ENCODE data around the gene SPRR2G. TPM values are rescaled to one million over a fixed set of nuclear protein-coding genes. Genes with fewer than 3 reads are reported as not detected.

The SPRR2G gene
- total RNA-seq, 2 experiments from 2014 or later: not detected

- no peak overlapping the region for H3K4me3 Mint-ChIP-seq
- no peaks in the 10 kb centered on the region for H3K4me1 Mint-ChIP-seq (ENCODE audit: low read depth)
- Histone ChIP-seq H3K36me3 (ENCODE audit: insufficient read depth, low read length) (no peaks in the 10 kb centered on the region), H3K27ac (ENCODE audit: low read depth in 1 of 2, low read length in 2 of 2) (no peak overlapping the region), H3K4me3 (ENCODE audit: low read length) (no peak overlapping the region), H3K9me3 (ENCODE audit: control insufficient read depth in 1 of 2, insufficient read depth in 1 of 2, low read length in 2 of 2) (no peaks in the 10 kb centered on the region), H3K4me1 (ENCODE audit: insufficient read depth, low read length) (no peaks in the 10 kb centered on the region), H3K27me3 (ENCODE audit: control insufficient read depth in 1 of 2, insufficient read depth in 2 of 2, low read length in 2 of 2) (peaks cover 0 to 4% of the 10 kb centered on the region in 2 experiments)
- ChIA-PET CTCF (no interaction called here), POLR2A (no interaction called here)
- H3K27ac Mint-ChIP-seq: no peak overlapping the region
- H3K36me3 Mint-ChIP-seq (ENCODE audit: low read depth): no peaks in the 10 kb centered on the region
- ATAC-seq (ENCODE audit: poor library complexity): no peak
- TF ChIP-seq, protein P1, sequence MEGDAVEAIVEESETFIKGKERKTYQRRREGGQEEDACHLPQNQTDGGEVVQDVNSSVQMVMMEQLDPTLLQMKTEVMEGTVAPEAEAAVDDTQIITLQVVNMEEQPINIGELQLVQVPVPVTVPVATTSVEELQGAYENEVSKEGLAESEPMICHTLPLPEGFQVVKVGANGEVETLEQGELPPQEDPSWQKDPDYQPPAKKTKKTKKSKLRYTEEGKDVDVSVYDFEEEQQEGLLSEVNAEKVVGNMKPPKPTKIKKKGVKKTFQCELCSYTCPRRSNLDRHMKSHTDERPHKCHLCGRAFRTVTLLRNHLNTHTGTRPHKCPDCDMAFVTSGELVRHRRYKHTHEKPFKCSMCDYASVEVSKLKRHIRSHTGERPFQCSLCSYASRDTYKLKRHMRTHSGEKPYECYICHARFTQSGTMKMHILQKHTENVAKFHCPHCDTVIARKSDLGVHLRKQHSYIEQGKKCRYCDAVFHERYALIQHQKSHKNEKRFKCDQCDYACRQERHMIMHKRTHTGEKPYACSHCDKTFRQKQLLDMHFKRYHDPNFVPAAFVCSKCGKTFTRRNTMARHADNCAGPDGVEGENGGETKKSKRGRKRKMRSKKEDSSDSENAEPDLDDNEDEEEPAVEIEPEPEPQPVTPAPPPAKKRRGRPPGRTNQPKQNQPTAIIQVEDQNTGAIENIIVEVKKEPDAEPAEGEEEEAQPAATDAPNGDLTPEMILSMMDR (IDR thresholded peaks at IDR 0.05): no peak
- no peaks in the 10 kb centered on the region for H3K9me3 Mint-ChIP-seq
- no peak for DNase-seq
- intact Hi-C loops (cut with DNase I, micrococcal nuclease): no loop called here
- peaks cover 28% of the 10 kb centered on the region for H3K27me3 Mint-ChIP-seq
Observed at GRCh38 chr1:153178922-153179321, 28.2 kb upstream of the SPRR2G start.

DNA sequence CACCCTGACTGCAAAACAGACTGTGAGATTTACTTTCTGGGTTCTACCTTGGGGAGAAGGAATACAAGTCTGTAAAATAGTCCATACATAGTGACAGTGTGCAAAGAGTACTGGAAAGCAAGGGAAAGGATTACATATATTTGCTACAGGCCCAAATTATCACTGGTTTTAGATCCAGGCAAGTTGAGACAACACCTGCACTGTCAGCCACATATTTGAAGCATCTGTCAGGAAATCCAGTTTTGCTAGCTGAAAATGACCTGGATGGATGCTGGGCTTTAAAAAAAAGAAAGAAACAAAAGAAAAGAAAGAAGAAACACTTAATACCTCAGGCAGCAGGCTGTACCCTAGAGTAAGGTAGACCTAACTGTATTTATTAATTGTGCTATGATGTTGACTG is 23.9 kb upstream of the SPRR2G start:
- Mint-ChIP-seq H3K4me3 (no peak overlapping the region), H3K4me1 (ENCODE audit: low read depth) (no peaks in the 10 kb centered on the region), H3K27ac (no peak overlapping the region), H3K27me3 (peaks cover 39% of the 10 kb centered on the region), H3K9me3 (no peaks in the 10 kb centered on the region), H3K36me3 (ENCODE audit: low read depth) (no peaks in the 10 kb centered on the region)
- CTCF ChIA-PET: no interaction called here
- TF ChIP-seq, protein P1 (IDR thresholded peaks at IDR 0.05): no peak
- POLR2A ChIA-PET: no interaction called here
- H3K27me3 ChIP-seq (ENCODE audit: control insufficient read depth in 1 of 2, insufficient read depth in 2 of 2, low read length in 2 of 2): peaks cover 3 to 4% of the 10 kb centered on the region in 2 experiments
- ATAC-seq (ENCODE audit: poor library complexity): no peak
- H3K27ac ChIP-seq (ENCODE audit: low read depth in 1 of 2, low read length in 2 of 2): no peak overlapping the region
- intact Hi-C loops (cut with DNase I, micrococcal nuclease): no loop called here
- H3K4me3 ChIP-seq (ENCODE audit: low read length): no peak overlapping the region
- H3K9me3 ChIP-seq (ENCODE audit: control insufficient read depth in 1 of 2, insufficient read depth in 1 of 2, low read length in 2 of 2): no peaks in the 10 kb centered on the region
- H3K36me3 ChIP-seq (ENCODE audit: insufficient read depth, low read length): no peaks in the 10 kb centered on the region
- no peak for DNase-seq
- no peaks in the 10 kb centered on the region for H3K4me1 ChIP-seq (ENCODE audit: insufficient read depth, low read length)

DNA sequence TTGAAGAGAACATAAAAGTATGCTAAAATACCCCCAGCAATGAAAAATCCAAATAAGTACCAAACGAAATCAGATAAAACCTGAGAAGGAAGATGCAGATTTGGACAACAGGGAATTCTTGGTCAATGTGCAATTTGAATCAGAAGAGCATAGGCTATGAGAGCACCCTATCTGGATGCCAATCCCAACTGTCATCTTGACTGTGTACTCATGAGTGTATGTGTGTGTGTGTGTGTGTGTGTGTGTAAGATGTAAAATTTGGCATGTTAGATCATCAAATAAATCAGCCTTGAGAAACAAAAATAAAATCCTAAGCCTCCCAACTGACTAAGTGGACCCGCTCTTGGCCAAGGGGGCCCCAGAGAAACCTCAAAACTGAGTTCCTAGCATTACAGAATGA is 18.0 kb upstream of the SPRR2G start:
- H3K27me3 Mint-ChIP-seq: peaks cover 67% of the 10 kb centered on the region
- H3K36me3 Mint-ChIP-seq (ENCODE audit: low read depth): no peaks in the 10 kb centered on the region
- H3K9me3 Mint-ChIP-seq: no peaks in the 10 kb centered on the region
- H3K27ac Mint-ChIP-seq: no peak overlapping the region
- no peaks in the 10 kb centered on the region for H3K4me1 Mint-ChIP-seq (ENCODE audit: low read depth)
- TF ChIP-seq, protein P1 (IDR thresholded peaks at IDR 0.05): no peak
- no peak overlapping the region for H3K4me3 ChIP-seq (ENCODE audit: low read length)
- ChIA-PET POLR2A (no interaction called here), CTCF (no interaction called here)
- ATAC-seq (ENCODE audit: poor library complexity) (no peak), DNase-seq (no peak)
- no peaks in the 10 kb centered on the region for H3K9me3 ChIP-seq (ENCODE audit: control insufficient read depth in 1 of 2, insufficient read depth in 1 of 2, low read length in 2 of 2)
- H3K27me3 ChIP-seq (ENCODE audit: control insufficient read depth in 1 of 2, insufficient read depth in 2 of 2, low read length in 2 of 2): peaks cover 9 to 15% of the 10 kb centered on the region in 2 experiments
- H3K36me3 ChIP-seq (ENCODE audit: insufficient read depth, low read length): no peaks in the 10 kb centered on the region
- no peak overlapping the region for H3K4me3 Mint-ChIP-seq
- intact Hi-C loops (cut with DNase I, micrococcal nuclease): no loop called here
- no peaks in the 10 kb centered on the region for H3K4me1 ChIP-seq (ENCODE audit: insufficient read depth, low read length)
- no peak overlapping the region for H3K27ac ChIP-seq (ENCODE audit: low read depth in 1 of 2, low read length in 2 of 2)

Measured in CD4-positive, alpha-beta T cell (primary cell).